Tibial nerve (tissue), 4 donors: ENCODE results near the gene DCTN3.

ENCODE experiments used
- EP300 ChIP-seq, 2 donors: sonication (generic); formaldehyde crosslinking; IDR thresholded peaks; one replicate each; pipeline ENCODE4 v1.6.1; 2017; ENCODE audit warnings: antibody characterized with exemption in 2 of 2, mild to moderate bottlenecking in 1 of 2
- POLR2A ChIP-seq, 2 donors: fragments of 450-650 bp; IDR thresholded peaks; one replicate each; pipeline ENCODE4 v1.6.1; 2017; ENCODE audit warnings: antibody characterized with exemption in 2 of 2, mild to moderate bottlenecking in 2 of 2, moderate library complexity in 2 of 2
- TF ChIP-seq, protein P1 (sequence below), 5 experiments: fragments of 200-600 bp in 3 of 5; fragments of 450-650 bp in 2 of 5; sonication (generic) in 3 of 5; IDR thresholded peaks; one replicate each; pipeline ENCODE4 v1.5.1; 2016 to 2019; ENCODE audit warnings: antibody characterized with exemption in 5 of 5, mild to moderate bottlenecking in 3 of 5, moderate library complexity in 2 of 5

DNA sequence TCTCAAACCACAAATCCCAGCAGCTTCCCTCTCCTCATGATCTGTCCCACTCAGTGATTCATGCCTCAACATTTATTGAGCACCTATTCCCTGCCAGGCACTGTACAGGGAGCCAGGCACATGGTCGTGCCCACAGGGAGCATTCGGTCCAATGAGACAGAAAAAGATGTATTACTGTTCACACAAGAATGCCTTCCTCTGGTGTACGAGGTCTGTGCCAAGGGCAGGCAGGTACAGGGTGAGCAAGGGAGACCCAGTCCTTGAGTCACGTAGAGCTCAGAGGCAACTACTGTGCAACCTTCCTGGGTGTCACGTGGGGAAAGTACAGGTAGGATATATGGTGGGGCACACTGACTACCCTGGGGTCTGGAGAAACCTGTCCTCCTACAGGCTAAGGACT is 35.3 kb downstream of the DCTN3 start:
- TF ChIP-seq, protein P1, sequence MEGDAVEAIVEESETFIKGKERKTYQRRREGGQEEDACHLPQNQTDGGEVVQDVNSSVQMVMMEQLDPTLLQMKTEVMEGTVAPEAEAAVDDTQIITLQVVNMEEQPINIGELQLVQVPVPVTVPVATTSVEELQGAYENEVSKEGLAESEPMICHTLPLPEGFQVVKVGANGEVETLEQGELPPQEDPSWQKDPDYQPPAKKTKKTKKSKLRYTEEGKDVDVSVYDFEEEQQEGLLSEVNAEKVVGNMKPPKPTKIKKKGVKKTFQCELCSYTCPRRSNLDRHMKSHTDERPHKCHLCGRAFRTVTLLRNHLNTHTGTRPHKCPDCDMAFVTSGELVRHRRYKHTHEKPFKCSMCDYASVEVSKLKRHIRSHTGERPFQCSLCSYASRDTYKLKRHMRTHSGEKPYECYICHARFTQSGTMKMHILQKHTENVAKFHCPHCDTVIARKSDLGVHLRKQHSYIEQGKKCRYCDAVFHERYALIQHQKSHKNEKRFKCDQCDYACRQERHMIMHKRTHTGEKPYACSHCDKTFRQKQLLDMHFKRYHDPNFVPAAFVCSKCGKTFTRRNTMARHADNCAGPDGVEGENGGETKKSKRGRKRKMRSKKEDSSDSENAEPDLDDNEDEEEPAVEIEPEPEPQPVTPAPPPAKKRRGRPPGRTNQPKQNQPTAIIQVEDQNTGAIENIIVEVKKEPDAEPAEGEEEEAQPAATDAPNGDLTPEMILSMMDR (IDR thresholded peaks at IDR 0.05), result no peak
- TF ChIP-seq EP300 (IDR thresholded peaks at IDR 0.05) (no peak), POLR2A (IDR thresholded peaks at IDR 0.05) (no peak)
